Breast epithelium (tissue), 3 donors: ENCODE results near the gene ADAMTS1.
A peak's percentile ranks its signal among the peaks of the same experiment; 100 is the strongest.

ENCODE experiments used
- CTCF ChIP-seq, 3 donors: fragments of 450-650 bp; IDR thresholded peaks; one replicate each; pipeline ENCODE4 v1.5.1; 2016 to 2017; ENCODE audit warnings: antibody characterized with exemption in 3 of 3, mild to moderate bottlenecking in 3 of 3, moderate library complexity in 3 of 3
- POLR2A ChIP-seq: fragments of 450-650 bp; IDR thresholded peaks from one replicate; pipeline ENCODE4 v1.6.1; 2016; ENCODE audit warnings: antibody characterized with exemption, mild to moderate bottlenecking, moderate library complexity
- POLR2AphosphoS5 ChIP-seq, 3 donors: sonication (generic); formaldehyde crosslinking; IDR thresholded peaks; one replicate each; pipeline ENCODE4 v1.6.1; 2017; ENCODE audit warnings: antibody characterized with exemption in 3 of 3

- TF ChIP-seq CTCF (IDR thresholded peaks at IDR 0.05) = peak in 1 of 3 donors; percentile 9
- no peak for TF ChIP-seq POLR2A
- TF ChIP-seq POLR2AphosphoS5 (IDR thresholded peaks at IDR 0.05) = no peak
Measured at GRCh38 chr21:26834181-26834905, 10.9 kb downstream of the ADAMTS1 start.
